GM12892 (cell line): Measurements from ENCODE around the gene GPR107. TPM values are rescaled to one million over a fixed set of nuclear protein-coding genes. Genes with fewer than 3 reads are reported as not detected.
"Not testable (repeated sequence)": the region's sequence is repeated elsewhere in the genome, so short reads cannot be mapped to it uniquely, and the experiment has no call there.

Source experiments
- DNase-seq: peaks from one replicate; pipeline ENCODE4 v3.0.0; 2011; ENCODE audit not compliant: insufficient read length
- FAIRE-seq: peaks from 2 replicates; lab custom pipeline; 2011; peaks lifted over from hg19 to GRCh38; lab: Jason Lieb, UNC
- POLR2A ChIP-seq: IDR thresholded peaks from 2 replicates; pipeline ENCODE4 v1.6.1; 2011; ENCODE audit warnings: low read depth, low read length, control low read depth
- POLR2AphosphoS5 ChIP-seq: IDR thresholded peaks from 2 replicates; pipeline ENCODE4 v1.6.1; 2011; ENCODE audit warnings: low read depth, low read length, control low read depth
- TAF1 ChIP-seq: IDR thresholded peaks from 2 replicates; pipeline ENCODE4 v1.6.1; 2011; ENCODE audit warnings: low read depth, mild to moderate bottlenecking, control low read depth, low read length, borderline replicate concordance
- polyA plus RNA-seq: library from polyadenylated mRNA; unstranded; fragments of >200 nt; gene quantifications from one replicate; pipeline ENCODE4 v1.2.1, GENCODE V29; 2012; ENCODE audit warnings: missing spikeins, inconsistent platforms; ENCODE audit not compliant: missing spikeins

The GPR107 gene
- 9.3 TPM for polyA plus RNA-seq

DNA sequence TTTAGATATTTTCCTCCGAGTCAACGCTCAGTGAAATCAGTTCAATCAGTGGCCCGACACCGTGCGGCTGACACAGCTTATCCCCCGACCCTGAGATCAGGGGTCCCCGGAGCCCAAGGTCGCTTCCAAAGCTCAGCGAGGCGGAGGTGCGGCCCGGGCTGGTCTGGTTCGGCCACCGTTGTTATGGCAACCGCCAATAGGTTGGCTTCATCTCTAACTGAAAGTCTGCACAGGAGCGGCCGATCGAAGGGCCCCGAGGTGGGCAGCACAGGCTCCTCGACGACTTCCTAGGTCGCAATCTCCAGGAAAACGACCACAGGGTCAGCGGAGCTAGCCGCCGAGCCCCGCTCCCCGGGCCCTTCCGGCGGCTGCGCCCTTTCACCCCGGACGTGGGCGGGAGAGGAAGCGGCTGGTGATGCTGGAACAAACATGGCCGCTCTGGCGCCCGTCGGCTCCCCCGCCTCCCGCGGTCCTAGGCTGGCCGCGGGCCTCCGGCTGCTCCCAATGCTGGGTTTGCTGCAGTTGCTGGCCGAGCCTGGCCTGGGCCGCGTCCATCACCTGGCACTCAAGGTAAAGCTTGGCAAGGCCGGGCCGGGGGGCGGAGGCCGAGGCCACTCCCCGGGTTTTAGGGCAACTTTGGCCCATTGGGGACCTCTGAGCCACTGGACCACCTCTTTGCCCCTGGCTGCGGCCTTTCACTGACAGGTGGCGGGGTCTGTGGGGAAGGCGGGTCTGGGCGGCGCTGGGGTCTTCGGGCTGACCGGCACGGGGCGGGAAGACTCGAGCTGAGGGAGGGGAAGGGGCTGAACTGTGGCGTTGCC lies at the start of gene GPR107:
Gene GPR107, plus strand, starts transcription at position 403 of the 821 bp plus-strand sequence. Its CDS starts 27 bp downstream, at position 430.
- TF ChIP-seq TAF1 (peak; percentile 92), POLR2AphosphoS5 (peak; percentile 41; the same call in 1 of the 2 replicates), POLR2A (peak; percentile 76; the same call in 1 of the 2 replicates)
- FAIRE-seq (peak; percentile 92), DNase-seq (peak; percentile 90)

DNA sequence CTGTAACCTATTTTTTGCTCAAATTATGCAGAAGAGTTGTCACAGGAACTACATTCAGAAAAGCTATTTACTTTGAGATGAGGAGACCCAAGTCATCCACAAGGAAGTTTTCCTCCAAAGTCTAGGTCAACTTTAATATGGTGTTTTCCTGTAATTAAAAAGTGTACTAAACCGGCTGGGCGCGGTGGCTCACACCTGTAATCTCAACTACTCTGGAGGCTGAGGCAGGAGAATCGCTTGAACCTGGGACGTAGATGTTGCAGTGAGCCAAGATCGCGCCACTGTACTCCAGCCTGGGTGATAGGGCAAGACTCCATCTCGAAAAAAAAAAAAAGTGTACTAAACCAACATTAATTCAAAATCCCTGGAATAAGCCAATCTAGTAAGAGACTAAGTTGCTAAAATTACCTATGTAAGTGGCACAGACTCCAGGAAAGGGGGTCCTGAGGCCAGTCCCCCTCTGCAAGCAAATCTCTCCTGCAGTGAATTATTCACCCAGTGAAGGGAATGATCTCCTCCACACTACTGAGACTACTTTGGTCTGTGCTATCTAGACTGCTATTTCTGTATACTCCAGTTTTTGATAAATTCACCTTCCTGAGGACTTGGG lies 49.7 kb upstream of the GPR107 start:
- no peak for TF ChIP-seq POLR2A
- no peak for TF ChIP-seq POLR2AphosphoS5
- TF ChIP-seq TAF1: no peak
- DNase-seq (no peak), FAIRE-seq (no peak)

- DNase-seq, FAIRE-seq: not testable (repeated sequence)
Measured at GRCh38 chr9:130006952-130007351, 46.8 kb upstream of the GPR107 start.

- peak; percentile 60 for FAIRE-seq
- no peak for TF ChIP-seq TAF1
- TF ChIP-seq POLR2A: no peak
- peak; percentile 56; the same call in 1 of the 2 replicates for TF ChIP-seq POLR2AphosphoS5
- no peak for DNase-seq
Measured at GRCh38 chr9:130008538-130008937, 45.2 kb upstream of the GPR107 start.

DNA sequence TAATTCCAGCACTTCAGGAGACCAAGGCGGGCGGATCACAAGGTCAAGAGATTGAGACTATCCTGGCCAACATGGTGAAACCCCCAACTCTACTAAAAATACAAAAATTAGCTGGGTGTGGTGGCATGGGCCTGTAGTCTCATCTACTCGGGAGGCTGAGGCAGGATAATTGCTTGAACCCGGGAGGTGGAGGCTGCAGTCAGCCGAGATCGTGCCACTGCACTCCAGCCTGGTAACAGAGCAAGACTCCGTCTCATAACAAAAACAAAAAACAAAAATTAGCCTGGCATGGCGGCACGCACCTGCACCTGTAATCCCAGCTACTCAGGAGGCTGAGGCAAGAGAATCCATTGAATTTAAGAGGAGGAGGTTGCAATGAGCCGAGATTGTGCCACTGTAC lies 44.2 kb upstream of the GPR107 start:
- FAIRE-seq, DNase-seq: not testable (repeated sequence)

GRCh38 chr9:130010151-130010988 lies 43.3 kb upstream of the GPR107 start:
- no peak for DNase-seq
- peak; percentile 82 for FAIRE-seq
- TF ChIP-seq POLR2AphosphoS5: peak; percentile 91
- peak; percentile 40; the same call in 1 of the 2 replicates for TF ChIP-seq POLR2A
- TF ChIP-seq TAF1: no peak

DNA sequence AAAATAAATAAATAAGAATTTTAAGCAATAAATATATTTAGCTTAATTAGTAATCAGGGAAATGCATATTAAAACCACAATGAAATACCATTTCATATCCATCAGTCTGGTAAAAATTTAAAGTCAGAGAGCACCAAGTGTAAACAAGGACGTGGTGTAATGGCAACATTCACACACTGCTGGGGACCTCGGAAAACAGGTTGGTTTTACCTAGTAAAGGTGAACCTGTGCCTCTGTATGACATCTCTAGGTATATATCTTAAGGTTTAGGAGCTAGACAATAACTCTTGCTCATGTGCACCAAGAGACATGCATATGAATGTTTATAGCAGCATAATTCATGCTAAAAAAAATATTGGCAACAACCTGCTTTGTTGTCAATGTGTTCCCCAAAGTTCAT lies 40.4 kb upstream of the GPR107 start:
- peak; percentile 66 for FAIRE-seq
- peak; percentile 56 for TF ChIP-seq POLR2AphosphoS5
- TF ChIP-seq POLR2A: no peak
- no peak for TF ChIP-seq TAF1
- no peak for DNase-seq

GRCh38 chr9:130015353-130016019 lies 38.2 kb upstream of the GPR107 start:
- TF ChIP-seq POLR2A (peak; percentile 42; the same call in 1 of the 2 replicates), POLR2AphosphoS5 (peak; percentile 55; the same call in 1 of the 2 replicates), TAF1 (no peak)
- DNase-seq (no peak), FAIRE-seq (peak; percentile 57)

DNA sequence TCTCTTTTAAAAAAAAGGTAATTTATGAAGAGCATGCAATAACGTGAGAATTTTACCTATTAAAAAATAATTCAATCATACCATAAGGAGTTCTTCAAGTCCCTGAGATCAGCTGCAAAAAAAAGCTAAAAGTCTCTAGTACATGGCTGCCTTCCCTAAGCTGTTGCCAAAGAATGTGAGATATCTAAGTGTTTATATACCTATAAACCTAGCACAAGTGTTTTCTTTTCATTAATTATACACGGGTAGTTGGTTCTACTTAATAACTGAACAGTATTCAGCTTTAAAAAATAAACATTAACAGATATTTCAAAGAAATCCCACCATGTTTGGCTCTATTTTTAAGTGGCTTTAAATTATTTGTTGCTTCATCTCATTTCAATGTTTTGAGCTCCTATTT lies 36.6 kb upstream of the GPR107 start:
- FAIRE-seq (no peak), DNase-seq (no peak)
- no peak for TF ChIP-seq POLR2A
- no peak for TF ChIP-seq TAF1

- not testable (repeated sequence) for DNase-seq, FAIRE-seq
- TF ChIP-seq POLR2AphosphoS5: 0 out of 2 replicates have a peak, but pooled peaks have one; percentile 45
Measured at GRCh38 chr9:130017510-130017909, 36.2 kb upstream of the GPR107 start.

DNA sequence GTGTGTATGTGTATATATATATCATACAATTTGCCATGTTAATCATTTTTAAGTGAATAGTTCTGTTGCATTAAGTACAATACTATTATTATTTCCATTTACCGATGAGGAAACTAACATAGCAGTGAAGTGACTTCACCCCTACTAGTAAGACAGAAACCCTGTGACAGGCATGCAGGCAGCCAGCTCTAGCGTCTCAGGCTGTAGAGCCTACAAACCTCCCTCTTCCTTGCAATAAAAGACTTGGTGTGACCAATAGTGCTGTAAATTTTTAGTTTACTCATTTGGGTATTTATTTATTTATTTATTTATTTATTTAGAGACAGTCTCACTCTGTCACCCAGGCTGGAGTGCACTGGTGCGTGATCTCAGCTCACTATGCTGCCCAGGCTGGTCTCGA lies 35.4 kb upstream of the GPR107 start:
- DNase-seq (no peak), FAIRE-seq (no peak)
- TF ChIP-seq POLR2A: no peak

GRCh38 chr9:130020618-130021017 lies 33.1 kb upstream of the GPR107 start:
- TF ChIP-seq TAF1 (no peak), POLR2AphosphoS5 (no peak), POLR2A (no peak)
- DNase-seq (no peak), FAIRE-seq (no peak)
